Stimulated activated CD4-positive, alpha-beta T cell treated with anti-CD3 and anti-CD28 coated beads, TNF-alpha, amount 100 ng/mL, for 48 hours (primary cell): Measurements from ENCODE around the gene MAGI2.

ENCODE experiments used
- DNase-seq, 3 donors: peaks; one replicate each; pipeline ENCODE4 v3.0.0-alpha.2; 2020; ENCODE audit warnings: low read depth in 3 of 3

MAGI2 gene

GRCh38 chr7:79302293-79302692 is 151.2 kb downstream of the MAGI2 start:
- DNase-seq: no peak

DNA sequence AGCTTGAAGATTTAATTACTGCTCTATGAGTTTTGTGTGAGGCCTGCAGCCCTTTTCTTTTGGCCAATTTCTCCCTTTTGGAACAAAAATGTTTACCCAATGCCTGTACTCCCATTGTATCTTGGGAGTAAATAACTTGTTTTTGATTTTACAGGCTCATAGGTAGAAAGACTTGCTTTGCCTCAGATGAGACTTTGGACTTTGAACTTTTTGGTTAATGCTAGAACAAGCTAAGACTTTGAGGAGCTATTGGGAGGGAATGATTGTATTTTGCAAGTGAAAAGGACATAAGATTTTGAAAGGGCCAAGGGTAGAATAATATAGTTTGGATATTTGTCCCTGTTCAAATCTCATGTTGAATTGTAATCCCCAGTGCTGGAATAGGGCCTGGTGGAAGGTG is 152.0 kb downstream of the MAGI2 start:
- no peak for DNase-seq

- DNase-seq: no peak
Measured at GRCh38 chr7:79300573-79300972, 152.9 kb downstream of the MAGI2 start.

- DNase-seq: no peak
Measured at GRCh38 chr7:79298145-79298760, 155.2 kb downstream of the MAGI2 start.

GRCh38 chr7:79296553-79297320 is 156.7 kb downstream of the MAGI2 start:
- no peak for DNase-seq

DNA sequence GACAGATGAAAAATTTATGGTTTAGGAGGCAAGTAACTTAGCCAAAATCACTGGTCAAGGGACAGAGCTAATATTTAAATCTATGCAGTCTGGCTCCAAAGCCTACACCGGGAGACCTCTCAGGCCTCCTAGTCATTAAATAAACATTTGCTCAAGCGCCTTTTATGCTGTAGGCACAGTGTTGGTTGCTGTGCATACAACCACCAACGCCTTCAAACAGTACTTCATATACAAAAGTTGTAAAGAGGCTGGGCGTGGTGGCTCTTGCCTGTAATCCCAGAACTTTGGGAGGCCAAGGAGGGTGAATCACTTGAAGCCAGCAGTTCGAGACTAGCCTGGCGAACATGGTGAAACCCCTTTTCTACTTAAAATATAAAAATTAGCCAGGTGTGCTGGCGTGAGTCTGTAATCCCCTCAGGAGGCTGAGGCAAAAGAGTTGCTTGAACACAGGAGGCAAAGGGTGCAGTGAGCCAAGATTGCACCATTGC is 159.8 kb downstream of the MAGI2 start:
- DNase-seq: no peak

- no peak for DNase-seq
Measured at GRCh38 chr7:79292834-79293233, 160.6 kb downstream of the MAGI2 start.

DNA sequence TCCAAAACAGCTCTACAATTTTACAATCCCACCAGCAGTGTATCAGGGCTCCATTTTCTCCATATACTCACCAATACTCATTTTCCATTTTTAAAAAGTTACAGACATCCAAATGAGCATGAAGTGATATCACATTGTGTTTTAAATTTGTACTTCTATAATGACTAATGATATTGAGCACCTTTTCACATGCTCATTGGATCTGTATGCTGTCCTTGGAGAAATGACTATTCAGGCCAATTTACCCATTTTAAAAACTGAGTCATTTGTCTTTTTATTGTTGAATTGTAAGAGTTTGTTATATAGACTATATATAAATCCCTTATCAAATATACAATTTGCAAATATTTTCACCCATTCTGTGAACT is 162.0 kb downstream of the MAGI2 start:
- no peak for DNase-seq

DNA sequence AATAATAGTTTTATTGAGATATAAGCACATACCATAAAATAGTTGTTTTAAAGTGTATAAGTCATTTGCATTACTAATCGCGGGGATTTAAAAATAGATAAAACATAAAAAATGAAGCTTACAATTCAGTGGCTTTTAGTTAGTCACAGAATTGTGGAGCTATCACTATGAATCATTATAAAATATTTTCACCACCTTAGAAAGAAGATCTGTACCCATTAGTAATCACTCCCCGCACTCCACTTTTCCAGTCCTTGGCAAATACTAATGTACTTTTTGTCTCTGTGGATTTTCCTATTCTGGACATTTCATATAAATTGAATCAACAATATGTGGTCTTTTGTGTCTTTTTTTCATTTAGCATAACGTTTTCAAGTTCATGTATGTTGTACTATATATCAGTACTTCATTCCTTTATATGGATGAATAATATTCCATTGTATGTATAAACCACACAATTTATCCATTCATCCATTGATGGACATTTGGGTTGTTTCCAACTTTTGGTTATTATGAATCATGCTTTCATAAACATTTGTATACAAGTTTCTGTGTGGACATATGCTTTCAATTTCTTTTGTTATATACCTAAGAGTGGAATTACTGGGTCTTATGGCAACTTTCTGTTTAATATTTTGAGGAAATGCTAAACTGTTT is 162.5 kb downstream of the MAGI2 start:
- DNase-seq: no peak

DNA sequence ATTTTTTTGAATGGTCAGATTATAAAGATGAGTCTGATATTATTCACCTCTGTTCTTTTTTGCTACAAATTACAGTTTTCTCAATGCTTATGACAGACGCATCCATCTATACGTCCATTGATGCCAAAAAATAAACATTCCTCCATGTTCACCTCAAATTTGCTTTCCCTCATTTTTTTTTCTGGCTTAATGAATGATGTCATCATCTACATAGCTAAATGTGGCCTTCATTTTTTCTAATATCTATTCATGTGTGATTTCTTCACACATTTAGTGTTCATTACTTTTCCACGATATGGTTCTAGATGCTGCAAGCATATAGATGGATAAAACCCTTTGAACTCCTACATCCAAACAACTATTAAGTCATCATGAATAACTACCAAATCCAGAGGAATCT is 163.1 kb downstream of the MAGI2 start:
- DNase-seq: no peak

DNA sequence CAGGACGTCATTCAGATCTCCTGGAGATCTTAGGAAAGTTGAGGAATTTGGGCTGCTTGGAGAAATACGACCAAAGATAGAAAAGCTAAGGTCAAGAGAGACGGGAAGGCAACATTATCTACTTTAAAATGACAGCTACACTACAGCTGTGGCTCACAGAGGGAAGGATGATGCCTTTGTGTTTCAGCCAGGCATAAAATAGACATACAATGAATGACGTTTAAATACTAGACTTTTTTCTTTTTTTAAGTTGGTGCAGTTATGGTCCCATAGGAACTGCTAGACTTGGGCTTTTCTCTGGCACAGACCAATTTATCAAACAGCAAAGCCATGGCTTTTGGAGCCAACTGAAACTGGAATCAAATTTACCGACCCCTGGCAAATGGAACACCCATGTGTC is 164.8 kb downstream of the MAGI2 start:
- no peak for DNase-seq

DNA sequence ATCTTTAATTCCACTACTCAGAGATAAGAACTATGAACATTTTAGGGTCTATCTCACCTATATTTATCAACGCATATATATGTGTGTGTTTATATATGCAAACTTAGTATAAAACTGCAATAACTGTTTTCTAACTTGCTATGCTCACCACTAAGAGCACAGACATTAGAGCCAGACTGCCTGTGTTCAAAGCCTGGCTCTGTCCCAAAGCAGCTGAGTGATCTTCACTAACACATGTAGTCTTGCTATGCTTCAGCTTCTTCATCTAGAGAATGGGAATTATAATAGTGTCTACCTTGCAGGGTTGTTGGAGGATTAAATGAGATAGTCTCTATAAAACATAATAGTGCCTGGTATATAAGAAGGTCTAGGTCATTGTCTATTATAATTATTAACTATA is 165.5 kb downstream of the MAGI2 start:
- DNase-seq: no peak

- DNase-seq: no peak
Measured at GRCh38 chr7:79286181-79286580, 167.3 kb downstream of the MAGI2 start.

DNA sequence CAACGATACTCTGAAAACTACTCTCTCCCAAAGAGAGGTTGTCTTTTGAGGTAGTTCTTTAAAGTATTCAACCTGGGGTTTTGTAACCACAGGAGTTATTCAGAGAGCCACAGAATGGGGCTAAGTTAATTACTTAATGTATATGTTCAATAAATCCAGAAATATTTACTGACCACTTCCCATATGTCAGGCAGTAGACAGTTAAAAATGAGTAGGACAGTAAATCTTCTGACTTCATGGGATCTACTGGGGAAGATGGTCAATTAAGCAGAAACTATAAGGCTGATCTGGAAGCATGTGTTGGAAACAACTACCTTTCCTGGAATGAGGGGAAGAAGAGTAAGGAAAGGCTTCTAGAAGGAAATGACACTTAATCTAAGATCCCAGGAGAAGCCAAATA is 167.7 kb downstream of the MAGI2 start:
- no peak for DNase-seq

- no peak for DNase-seq
Measured at GRCh38 chr7:79284211-79284610, 169.3 kb downstream of the MAGI2 start.

DNA sequence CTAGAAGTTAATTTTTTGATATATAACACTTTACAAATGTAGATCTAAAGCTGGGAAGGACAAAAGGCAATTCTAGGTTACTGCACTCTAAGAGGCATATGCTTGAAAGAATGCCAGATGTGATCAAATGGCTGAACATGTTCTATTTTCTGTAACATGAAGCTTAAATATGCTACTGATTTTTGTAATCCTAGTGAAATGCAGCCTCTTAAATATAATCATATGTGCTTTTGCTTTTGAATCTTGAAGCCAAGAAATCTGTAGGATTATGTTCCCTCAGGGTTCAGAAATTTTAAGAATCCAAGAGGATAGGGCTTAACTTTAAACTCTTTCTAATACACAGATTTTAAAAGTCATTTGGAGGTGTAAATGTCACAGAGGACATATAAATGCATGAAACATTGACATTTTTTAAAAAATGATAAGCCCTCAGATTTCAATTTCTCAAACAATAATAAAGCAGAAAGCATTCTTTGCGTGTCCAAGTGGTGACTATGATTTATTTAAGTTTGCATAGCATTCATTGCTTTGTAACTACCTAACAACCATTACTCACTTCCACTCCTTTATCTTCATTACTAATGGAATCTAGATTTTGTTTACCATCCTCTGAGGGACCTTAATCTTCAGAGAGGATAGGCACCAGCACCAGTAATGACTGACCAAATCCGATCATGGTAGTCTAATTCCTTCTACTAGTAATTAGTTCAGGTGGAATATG is 170.4 kb downstream of the MAGI2 start:
- no peak for DNase-seq

GRCh38 chr7:79282070-79282694 is 171.3 kb downstream of the MAGI2 start:
- no peak for DNase-seq

DNA sequence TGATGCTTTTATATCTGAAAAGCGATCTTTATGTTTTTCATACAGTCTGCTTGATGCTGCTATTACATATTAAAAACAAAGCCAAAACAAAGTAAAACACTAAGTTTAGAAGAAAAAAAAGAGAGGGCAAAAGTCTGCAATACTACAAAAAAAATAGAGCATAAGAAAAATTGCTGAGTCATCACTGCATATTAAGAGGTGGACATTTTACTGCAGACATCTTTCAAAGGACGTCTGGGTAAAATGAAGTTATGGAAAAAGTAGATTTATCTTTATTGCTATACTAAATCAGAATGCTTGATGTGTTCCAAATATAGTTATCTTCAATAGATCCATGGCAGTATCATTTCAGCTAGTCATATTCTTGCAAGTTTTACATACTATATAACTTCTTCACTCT is 172.0 kb downstream of the MAGI2 start:
- no peak for DNase-seq

DNA sequence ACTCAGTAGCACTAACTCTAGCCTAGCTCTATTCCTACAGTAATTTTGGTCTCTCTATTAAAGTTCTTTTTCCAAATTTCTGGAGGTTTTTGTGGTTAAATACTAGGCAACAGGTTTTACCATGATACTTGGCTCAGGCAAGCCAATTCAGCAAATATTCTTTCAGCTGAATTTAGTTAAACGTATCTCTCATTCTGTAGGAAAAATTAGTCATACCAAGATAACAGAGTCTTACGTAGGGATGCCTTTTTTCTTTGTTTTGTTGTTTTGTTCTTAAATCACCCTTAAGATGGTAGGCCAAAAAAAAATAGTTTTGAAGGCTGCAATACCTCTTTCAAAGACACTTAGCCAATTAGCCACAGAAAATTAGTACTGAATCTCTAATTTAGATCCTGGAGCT is 180.5 kb downstream of the MAGI2 start:
- no peak for DNase-seq

DNA sequence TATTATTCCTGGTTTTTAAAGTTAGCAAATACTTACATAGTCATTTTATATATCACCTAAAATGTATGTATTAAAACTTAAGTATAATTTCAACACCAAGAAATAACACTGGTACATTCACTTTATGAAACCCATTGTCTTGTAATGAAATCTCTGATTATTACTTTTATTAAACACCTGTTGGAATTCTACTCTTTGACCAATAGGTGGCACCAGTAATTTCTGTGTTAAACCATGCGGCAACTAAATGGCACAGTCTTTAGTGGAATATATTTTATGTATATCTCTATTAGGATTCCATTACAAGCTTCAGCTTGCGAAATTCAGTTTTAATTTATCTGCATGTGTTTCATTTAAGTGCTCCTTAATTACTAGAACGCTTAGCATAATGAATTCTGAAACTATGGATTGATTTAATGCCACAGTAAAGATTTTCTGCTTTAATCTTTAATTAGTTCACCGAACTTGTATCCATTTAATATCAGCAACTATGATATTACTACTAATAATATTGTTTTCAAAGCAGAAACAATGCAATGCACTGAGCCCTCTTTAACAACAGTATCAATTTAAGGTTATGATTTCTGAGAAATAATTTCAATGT is 181.3 kb downstream of the MAGI2 start:
- no peak for DNase-seq

DNA sequence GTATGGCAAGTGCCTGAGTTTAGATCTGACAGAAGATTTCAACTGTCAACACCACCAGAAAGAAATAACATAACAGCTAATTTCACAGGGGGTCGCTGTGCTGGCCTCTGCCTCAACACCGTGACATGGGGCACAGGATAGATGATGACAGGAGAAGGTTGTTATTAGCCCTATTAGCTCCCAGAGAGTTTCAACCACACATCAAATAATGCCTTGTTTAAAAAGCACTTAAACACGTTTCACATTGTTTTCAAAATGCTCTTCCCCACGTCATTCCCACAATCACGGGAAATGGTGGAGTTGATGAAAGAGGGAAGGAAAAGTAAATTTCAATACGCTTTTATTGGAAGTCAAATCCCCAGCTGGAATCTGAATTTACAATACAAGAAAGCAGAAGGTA is 184.7 kb downstream of the MAGI2 start:
- no peak for DNase-seq

DNA sequence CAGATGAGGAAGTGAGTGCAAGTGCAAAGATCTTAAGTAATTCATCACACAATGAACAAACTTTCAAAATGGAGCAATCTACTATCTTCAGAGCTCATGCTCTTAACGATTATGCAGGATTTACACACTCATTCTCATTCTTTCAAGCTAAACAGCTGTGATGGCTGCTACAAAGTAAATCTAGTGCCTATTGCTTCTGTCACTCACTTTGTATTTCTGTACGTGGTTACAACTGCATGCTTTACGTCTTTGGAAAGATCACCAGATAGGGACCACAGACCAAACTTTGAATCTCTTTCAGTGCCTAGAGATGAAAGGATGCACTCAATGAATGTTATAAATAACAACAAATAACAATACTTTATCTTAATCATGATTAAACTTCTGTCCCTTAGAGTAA is 194.6 kb downstream of the MAGI2 start:
- no peak for DNase-seq
